ENCODE measurements around the gene PHOSPHO1. TPM values are rescaled to one million over a fixed set of nuclear protein-coding genes. Genes with fewer than 3 reads are reported as not detected.

Gene PHOSPHO1
- total RNA-seq, 1 experiment from 2014 or later = not detected

DNA sequence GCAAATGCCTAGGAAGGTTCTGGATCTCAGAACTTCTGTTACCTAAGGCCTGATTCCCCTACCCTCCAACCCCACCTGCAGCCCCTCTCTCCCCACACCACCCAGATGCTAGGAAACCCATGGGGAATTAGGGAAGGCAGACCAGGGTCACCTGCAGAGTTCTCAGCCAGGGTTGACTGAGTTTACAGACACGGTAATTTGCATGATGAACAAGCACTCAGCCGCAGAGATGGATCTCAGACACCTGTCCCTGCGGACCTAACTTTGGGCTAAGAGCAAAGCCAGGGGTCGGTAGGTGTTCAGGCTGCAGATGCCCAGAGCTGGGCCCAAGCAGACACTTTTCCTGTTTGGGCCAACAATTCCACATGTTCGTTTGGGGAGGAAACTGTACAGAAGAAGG, 17.2 kb downstream of the PHOSPHO1 start:
- H3K36me3 ChIP-seq = no peaks in the 10 kb centered on the region
- H3K27me3 ChIP-seq = no peaks in the 10 kb centered on the region
- DNase-seq = no peak
- no peak overlapping the region for H3K4me3 ChIP-seq
- no peaks in the 10 kb centered on the region for H3K9me3 ChIP-seq

DNA sequence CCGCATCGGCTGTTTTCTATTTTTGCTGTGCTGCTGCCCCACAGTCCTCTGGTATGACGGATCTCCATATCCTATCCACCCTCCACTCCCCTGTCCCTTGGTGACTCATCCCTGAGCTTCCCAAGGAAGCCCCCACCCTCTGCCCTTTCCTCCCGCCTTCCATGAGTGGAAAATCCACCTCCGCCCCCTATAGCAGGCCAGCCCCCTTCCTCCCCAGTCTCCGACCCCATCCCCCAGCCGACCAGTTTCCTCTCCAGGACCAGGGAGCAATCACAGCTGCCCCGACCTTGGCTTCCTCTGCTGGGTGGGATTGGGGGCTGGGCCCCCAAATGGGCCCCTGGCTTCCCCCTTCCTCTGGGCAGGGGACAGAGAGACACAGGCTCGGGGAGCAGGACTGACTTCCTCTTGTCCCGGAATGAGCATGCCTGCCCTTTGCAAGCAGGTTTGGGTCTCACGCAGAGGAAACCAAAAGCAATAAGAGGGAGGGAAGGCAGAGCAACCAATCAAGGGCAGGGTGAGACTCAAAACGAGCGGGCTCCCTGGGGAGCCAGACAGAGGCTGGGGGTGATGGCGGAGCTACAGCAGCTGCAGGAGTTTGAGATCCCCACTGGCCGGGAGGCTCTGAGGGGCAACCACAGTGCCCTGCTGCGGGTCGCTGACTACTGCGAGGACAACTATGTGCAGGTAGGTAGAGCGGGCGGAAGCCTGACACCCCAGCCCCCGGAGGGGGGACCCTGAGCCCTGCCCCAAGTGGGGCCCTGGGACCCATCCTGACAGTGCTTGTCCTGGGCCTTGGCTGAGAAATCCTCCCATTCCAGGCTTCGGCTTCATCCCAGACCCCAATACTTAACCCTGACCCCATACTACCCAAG, 20.2 kb downstream of the PHOSPHO1 start, which contains the start of the genes ABI3 and GNGT2:
ABI3 (plus strand) TSS at position 550 of the 872 bp plus-strand sequence; CDS start at position 568, 18 bp downstream.
GNGT2 (minus strand) TSS at position 417 of the 872 bp plus-strand sequence. CDS start 3,152 bp downstream, outside the sequence.
- no peaks in the 10 kb centered on the region for H3K9me3 ChIP-seq
- H3K4me3 ChIP-seq = no peak within 1 kb of the TSS
- H3K36me3 ChIP-seq = no peaks in the 10 kb centered on the region
- DNase-seq = no peak
- no peaks in the 10 kb centered on the region for H3K27me3 ChIP-seq

DNA sequence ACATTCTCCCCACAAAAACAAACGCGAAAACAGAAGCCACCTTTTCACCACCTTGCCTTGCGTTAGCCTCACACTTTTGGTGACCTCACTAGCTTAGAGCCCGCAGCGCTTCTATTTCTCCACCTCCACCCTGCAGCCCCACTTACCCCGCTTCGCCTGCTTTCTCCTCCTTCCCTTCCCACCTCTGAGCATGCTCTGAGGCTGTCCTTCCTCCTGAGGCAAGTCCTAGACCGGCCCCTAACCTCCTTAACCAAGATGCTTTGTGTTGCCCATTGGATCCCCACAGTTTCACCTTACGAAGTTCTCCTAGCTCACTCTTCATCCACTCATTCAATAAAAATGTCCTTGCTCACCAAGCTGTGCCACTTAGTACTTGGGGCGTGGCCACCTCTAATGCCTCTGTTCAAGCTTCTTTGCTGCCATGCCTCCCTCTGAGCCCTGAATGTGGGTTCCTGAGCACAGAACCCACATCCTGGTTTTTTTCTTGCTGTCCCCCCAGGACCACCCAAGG, 21.5 kb downstream of the PHOSPHO1 start:
- Histone ChIP-seq H3K36me3 (no peaks in the 10 kb centered on the region), H3K4me3 (no peak overlapping the region), H3K27me3 (no peaks in the 10 kb centered on the region), H3K9me3 (no peaks in the 10 kb centered on the region)
- no peak for DNase-seq

DNA sequence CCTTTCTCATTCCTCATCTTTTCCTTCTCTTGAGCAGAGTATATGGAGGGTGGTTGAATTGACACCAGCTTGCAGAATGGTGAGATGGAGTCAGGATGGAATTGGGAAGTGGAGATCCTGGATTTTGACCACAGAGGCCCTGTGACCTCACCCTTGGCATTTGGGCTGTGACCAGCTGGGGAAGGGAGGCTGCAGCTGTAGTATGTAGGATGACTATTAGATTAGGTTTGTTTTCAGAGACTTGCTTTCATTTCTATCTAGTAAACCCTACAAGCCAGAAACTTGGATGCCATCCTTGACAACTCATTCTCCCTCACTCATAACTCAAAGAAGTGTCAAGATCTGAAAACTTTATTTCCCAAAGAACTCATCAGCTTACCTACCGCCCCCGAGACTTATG, 26.1 kb downstream of the PHOSPHO1 start:
- no peaks in the 10 kb centered on the region for H3K27me3 ChIP-seq
- no peaks in the 10 kb centered on the region for H3K36me3 ChIP-seq
- peak; percentile 79 for DNase-seq
- H3K9me3 ChIP-seq = no peaks in the 10 kb centered on the region
- H3K4me3 ChIP-seq = no peak overlapping the region

DNA sequence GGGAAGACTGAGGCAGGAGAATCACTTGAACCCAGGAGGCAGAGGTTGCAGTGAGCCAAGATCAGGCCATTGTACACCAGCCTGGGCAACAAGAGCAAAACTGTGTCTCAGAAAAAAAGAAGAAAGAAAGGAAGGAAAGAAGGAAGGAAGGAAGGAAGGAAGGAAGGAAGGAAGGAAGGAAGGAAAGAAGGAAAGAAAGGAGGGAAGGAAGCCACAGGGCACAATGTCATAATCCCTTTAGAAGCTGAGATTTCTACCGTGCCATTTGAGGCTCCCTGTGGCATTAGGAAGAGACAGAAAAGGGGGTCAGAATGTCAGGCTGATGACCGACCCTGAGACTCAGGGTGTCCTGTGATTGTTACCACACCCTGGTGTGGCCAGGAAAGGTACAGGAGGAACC, 26.8 kb downstream of the PHOSPHO1 start:
- H3K4me3 ChIP-seq = no peak overlapping the region
- H3K27me3 ChIP-seq = no peaks in the 10 kb centered on the region
- DNase-seq = no peak
- H3K9me3 ChIP-seq = no peaks in the 10 kb centered on the region
- no peaks in the 10 kb centered on the region for H3K36me3 ChIP-seq

DNA sequence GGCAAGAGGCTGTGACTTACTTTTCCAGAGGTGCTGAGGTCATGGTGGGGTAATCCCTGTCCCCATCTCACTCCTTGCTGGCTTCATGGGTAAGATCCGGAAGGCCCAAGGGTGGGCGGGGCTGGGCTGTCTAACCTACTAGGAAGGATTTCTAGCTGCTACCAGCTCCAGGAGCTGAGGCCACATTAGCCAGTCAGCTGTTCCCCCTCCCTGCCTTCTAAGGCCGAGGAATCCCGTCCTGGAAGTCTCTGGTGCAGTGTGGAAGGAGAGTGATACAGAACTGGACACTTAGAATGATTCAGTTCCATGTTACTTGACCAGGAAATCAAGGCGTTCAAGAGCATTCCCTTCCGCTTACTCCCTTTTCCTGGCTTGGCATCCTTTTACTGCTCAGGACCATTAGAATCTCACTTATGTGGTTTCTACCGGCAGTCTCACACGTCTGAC, 29.1 kb downstream of the PHOSPHO1 start:
- H3K36me3 ChIP-seq = no peaks in the 10 kb centered on the region
- no peak for DNase-seq

DNA sequence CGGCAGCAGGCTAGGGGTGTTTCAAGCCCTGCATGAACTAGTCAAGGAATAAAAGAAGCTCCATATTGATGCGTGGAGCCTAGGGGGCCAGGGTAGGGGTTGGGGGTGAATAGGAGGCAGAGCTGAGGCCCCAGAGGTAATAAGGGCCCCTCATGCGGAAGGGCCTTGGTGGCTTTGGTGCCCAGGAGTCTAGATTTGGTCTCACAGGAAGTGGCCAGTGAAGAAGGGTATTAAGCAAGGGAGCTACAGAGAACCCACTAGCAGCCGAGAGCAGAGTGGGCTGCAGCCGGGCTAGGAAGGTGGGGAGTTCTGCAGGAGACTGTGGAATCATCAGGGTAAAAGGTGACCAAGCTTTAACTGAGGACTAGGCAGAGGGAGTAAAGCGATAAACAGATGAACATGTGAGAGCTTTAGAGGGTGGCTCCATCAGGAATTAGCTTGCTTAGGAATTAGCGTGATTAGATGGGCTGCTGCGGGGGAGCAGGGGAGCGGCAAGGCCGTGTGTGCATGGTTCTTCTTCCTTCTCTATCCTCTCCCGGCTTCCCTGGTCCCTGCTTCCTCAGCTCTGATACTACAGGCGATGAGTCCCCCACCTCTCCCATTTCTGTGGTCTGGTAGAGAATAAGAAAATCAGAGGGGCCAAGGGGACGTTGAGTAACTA, 30.0 kb downstream of the PHOSPHO1 start:
- Histone ChIP-seq H3K27me3 (no peaks in the 10 kb centered on the region), H3K9me3 (no peaks in the 10 kb centered on the region), H3K4me3 (no peak overlapping the region), H3K36me3 (no peaks in the 10 kb centered on the region)
- DNase-seq = no peak

More for the DNA sequence above, 29.1 kb downstream of the PHOSPHO1 start:
- Histone ChIP-seq H3K27me3 (no peaks in the 10 kb centered on the region), H3K4me3 (no peak overlapping the region), H3K9me3 (no peaks in the 10 kb centered on the region)

DNA sequence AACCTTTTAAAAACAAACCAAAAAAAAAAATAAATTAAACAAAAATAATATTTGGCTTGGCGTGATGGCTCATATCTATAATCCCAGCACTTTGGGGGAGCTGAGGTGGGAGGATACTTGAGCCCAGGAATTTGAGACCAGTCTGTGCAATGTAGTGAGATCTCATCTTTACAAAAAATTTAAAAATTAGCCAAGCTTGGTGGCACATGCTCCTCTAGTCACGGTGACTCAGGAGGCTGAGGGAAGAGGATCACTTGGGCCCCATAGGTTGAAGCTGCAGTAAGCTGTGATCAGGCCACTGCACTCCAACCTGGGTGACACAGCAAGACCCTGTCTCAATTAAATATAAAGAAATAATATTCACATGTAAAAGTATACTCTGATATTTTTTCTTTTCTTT, 32.4 kb downstream of the PHOSPHO1 start:
- DNase-seq = no peak
- no peaks in the 10 kb centered on the region for H3K9me3 ChIP-seq
- no peak overlapping the region for H3K4me3 ChIP-seq
- no peaks in the 10 kb centered on the region for H3K27me3 ChIP-seq
- no peaks in the 10 kb centered on the region for H3K36me3 ChIP-seq

DNA sequence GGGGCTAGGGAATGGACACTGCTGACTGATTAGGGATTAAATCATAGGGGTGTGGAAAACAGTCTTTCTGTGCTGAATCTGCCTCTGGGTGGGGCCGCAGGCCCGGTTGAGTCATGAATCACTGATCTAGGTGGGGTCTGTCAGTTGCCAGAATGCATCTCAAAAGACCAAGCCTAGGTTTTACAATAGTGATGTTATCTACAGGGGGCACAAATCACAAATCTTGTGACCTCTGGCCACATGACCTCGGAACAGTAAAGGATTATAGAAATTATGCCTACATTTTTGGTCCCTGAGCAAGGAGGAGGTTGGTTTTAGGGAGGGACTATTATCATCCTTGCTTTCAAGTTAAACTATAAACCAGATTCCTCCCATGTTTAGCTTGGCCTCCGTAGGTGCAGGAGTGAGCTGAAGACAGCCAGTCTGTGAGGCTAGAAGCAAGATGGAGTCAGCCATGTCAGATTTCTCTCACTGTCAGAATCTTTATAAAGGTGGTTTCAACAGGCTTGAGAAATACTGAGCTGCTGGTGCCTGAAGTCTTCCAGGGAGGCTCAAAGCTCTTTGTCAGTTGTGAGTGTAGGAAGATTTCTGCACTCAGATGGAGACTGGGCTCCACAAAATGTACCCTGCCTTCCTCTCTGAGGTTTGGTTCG, 33.1 kb downstream of the PHOSPHO1 start:
- H3K36me3 ChIP-seq = no peaks in the 10 kb centered on the region
- H3K27me3 ChIP-seq = no peaks in the 10 kb centered on the region
- DNase-seq = peak; percentile 30

DNA sequence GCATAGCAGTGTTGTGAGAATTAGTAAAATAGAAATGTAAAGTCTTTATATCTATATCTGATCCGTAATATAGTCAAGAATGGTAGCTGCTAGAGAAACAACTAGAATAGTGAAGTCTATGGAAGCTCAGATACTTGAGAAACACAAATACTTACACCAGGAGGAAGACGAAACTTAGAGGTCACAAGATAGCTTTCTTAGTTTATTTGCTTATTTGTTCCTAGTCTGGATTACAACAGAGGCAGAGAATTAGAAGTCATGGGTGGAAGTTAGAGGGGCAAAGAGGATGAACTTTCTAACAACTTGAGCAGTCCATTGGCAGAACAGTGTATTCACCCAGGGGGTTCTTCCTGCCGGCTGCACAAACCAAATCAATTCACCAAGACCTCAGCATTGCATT, 34.1 kb downstream of the PHOSPHO1 start:
- H3K36me3 ChIP-seq = no peaks in the 10 kb centered on the region
- H3K27me3 ChIP-seq = no peaks in the 10 kb centered on the region
- H3K4me3 ChIP-seq = no peak overlapping the region
- DNase-seq = no peak
- no peaks in the 10 kb centered on the region for H3K9me3 ChIP-seq

More for the DNA sequence above, 33.1 kb downstream of the PHOSPHO1 start:
- Histone ChIP-seq H3K9me3 (no peaks in the 10 kb centered on the region), H3K4me3 (no peak overlapping the region)

DNA sequence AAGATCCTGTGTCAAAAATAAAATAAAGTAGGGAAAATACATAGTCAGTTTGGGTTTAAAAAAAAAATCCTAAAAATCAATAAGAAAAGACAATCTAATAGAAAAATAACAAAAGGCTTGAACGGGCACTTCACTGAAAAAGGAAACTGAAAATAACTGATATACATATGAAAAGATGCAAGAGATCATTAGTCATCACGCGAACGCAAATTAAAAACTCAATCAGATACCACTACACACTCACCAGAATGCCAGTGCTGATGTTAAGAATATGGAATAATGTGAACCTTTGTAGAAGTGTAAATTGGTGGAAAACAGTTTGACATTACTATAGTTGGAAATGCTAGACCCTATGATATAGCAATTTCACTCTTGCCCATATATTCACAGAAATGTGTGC, 34.8 kb downstream of the PHOSPHO1 start:
- no peaks in the 10 kb centered on the region for H3K36me3 ChIP-seq
- no peaks in the 10 kb centered on the region for H3K27me3 ChIP-seq
- no peak for DNase-seq
- H3K9me3 ChIP-seq = no peaks in the 10 kb centered on the region
- H3K4me3 ChIP-seq = no peak overlapping the region

DNA sequence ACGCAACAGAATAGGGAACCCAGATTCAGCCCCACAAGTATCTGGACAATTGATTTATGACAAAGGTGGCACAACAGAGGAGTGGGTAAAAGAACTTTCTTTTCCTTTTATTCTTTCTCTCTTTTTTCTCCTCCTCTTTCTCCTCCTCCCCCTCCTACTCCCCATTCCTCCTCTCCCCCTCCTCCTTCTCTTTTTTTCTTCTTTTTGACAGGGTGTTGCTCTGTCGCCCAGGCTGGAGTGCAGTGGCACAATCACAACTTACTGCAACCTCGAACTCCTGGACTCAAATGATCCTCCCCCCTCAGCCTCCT, 36.3 kb downstream of the PHOSPHO1 start:
- Histone ChIP-seq H3K9me3 (no peaks in the 10 kb centered on the region), H3K27me3 (no peaks in the 10 kb centered on the region), H3K4me3 (no peak overlapping the region), H3K36me3 (no peaks in the 10 kb centered on the region)
- no peak for DNase-seq

DNA sequence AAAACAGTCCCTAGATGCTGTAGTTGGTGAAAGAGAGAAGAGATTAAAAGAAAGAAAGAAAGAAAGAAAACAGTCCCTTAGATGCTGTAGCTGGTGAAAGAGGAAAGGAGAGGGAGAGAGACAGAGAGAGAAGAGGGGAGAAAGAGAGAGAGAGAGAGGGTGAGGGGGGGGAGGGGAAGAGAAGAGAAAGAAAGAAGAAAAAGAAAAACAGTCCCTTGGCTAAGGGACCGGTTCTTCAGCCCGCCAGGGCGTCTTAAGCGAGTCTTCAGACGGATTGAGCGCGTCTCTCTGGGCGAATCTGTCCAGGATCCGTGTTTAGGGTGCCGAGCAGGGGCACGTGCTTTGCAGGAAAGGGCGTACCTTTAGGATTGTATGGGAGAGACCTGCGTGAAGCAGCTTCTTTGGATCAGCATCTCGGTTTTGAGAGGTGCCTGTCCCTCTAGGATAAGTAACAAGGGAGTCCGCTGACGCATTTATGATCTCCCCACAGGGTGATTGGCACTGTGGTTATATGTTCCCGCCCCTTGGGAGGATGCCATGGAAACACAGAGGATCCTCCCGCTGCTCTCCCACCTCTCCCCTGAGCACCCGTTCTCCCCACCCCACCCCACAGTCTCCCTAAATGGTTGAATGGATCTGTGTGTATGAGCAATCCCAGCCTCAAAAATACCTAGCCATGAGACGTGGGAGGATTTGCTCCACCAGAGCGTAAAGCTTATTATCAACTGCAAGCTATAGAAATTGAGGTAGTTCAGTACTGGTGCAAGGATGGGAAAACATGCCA, 36.9 kb downstream of the PHOSPHO1 start:
- peak; percentile 40 for DNase-seq
- H3K36me3 ChIP-seq = no peaks in the 10 kb centered on the region
- no peaks in the 10 kb centered on the region for H3K27me3 ChIP-seq
- H3K4me3 ChIP-seq = peak overlapping the region; percentile 76
- no peaks in the 10 kb centered on the region for H3K9me3 ChIP-seq

DNA sequence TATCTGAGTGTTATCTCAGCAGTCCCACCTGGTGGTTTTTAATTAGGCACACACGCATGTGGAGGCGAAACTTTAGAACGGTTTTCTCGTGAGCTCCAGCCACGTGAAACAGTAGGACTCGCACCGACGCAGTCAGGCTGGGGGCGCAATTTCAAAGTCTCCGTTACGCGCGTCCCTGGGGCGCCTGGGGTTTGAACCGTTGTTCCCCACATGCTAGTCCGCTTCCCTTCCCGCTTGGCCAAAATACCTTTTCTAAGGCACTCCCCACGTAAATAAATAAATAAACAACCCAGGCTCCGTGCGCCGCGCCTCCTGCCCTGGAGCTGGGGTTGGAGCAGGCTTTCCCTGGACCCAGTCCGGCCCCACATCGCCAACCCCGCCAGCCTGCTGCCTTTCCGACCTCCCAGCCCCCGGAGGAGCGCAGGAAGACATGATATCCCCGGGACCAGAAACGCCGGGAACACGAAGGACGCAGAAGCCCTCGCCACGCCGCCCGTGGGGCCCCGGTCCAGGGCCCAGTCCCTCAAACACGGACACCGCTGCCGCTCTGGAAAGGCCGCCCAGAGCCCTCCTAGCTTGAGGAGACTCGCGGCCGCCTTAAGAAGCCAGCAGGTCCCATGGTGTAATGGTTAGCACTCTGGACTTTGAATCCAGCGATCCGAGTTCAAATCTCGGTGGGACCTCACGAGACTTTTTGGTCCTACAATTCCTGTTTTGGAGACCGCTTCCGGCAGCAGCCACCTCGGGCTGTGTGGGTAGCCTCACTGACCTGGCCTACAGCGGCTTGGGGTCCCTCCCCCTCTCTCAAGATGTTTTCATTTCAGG, 38.5 kb downstream of the PHOSPHO1 start:
- peak overlapping the region; percentile 76 for H3K4me3 ChIP-seq
- peak; percentile 90 for DNase-seq
- no peaks in the 10 kb centered on the region for H3K9me3 ChIP-seq
- no peaks in the 10 kb centered on the region for H3K36me3 ChIP-seq
- H3K27me3 ChIP-seq = no peaks in the 10 kb centered on the region

DNA sequence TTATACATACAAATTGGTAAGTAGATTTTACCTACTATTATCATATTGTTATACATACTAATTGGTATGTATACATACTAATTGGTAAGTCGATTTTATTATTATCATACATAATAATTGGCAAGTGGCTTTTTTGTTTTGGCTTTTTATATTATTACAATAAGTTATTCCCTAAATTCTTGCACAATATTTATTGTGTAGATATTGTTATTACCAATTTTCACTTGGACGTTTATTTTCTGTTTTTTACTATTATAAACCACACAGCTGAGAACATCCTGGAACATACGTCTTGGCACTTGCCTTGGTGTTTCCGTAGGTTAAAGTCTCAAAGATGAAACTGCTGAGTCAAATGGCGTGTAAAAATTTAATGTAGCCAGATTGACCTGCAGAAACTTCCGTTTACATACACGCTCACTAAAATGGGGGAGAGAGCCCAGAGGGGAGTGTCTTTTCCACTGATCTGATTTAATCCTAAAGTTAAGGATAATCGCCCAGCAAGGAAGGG, 39.1 kb downstream of the PHOSPHO1 start:
- Histone ChIP-seq H3K27me3 (no peaks in the 10 kb centered on the region), H3K36me3 (no peaks in the 10 kb centered on the region), H3K4me3 (peak overlapping the region; percentile 76), H3K9me3 (peaks cover 4% of the 10 kb centered on the region)
- DNase-seq = no peak
